Skeletal muscle tissue (tissue), 4 donors: Measurements from ENCODE around the gene COL16A1. TPM values are rescaled to one million over a fixed set of nuclear protein-coding genes. Genes with fewer than 3 reads are reported as not detected.
"Not testable (repeated sequence)": the region's sequence is repeated elsewhere in the genome, so short reads cannot be mapped to it uniquely, and the experiment has no call there.

Experiments
- H3K27ac ChIP-seq: one replicate; pipeline ENCODE4 v1.7.0; 2013; ENCODE audit warnings: mild to moderate bottlenecking, low read depth, low read length, inconsistent platforms
- H3K27me3 ChIP-seq, 3 donors: one replicate each; pipeline ENCODE4 v1.7.0; 2013; ENCODE audit warnings: low read length in 3 of 3; ENCODE audit not compliant: control insufficient read depth in 3 of 3, insufficient read depth in 3 of 3
- H3K36me3 ChIP-seq, 3 donors: one replicate each; pipeline ENCODE4 v1.7.0; 2013; ENCODE audit warnings: low read length in 3 of 3; ENCODE audit not compliant: control insufficient read depth in 3 of 3, insufficient read depth in 3 of 3
- H3K4me1 ChIP-seq, 3 donors: one replicate each; pipeline ENCODE4 v1.7.0; 2013; ENCODE audit warnings: low read length in 3 of 3, mild to moderate bottlenecking in 3 of 3; ENCODE audit not compliant: control insufficient read depth in 3 of 3, insufficient read depth in 3 of 3
- H3K4me3 ChIP-seq, 3 donors: one replicate each; pipeline ENCODE4 v1.7.0; 2013; ENCODE audit warnings: low read length in 3 of 3
- H3K9ac ChIP-seq, 3 donors: one replicate each; pipeline ENCODE4 v1.7.0; 2013; ENCODE audit warnings: low read length in 3 of 3, mild to moderate bottlenecking in 3 of 3, moderate library complexity in 2 of 3, low read depth in 1 of 3
- H3K9me3 ChIP-seq, 3 donors: one replicate each; pipeline ENCODE4 v1.7.0; 2013; ENCODE audit warnings: low read length in 3 of 3; ENCODE audit not compliant: control insufficient read depth in 3 of 3
- total RNA-seq: library from RNA; depleted of rRNA; stranded (reverse); fragments of >200 nt; gene quantifications from one replicate; pipeline ENCODE4 v1.2.3, GENCODE V29; 2014
- donor health status: Osteomylitis.

COL16A1 gene
- total RNA-seq, 1 donor from 2014 or later, result 91.9 TPM

DNA sequence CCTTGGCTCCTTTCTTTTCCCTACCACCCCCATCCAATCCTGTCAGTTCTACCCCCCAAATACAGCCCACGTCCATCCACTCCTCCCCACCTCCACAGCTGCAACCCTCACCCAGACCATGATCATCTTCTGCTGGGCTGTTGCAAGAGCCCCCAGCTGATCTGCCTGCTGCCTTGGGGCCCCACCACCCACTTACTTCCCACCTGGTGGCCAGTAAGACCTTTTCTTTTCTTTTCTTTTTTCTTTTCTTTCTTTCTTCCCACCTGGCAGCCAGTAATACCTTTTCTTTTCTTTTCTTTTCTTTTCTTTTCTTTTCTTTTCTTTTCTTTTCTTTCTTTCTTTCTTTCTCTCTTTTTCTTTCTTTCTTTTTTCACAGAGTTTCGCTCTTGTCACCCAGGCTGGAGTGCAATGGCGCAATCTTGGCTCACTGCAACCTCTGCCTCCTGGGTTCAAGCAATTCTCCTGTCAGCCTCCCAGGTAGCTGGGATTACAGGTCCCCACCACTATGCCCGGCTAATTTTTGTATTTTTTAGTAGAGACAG is 3.3 kb upstream of the COL16A1 start:
- H3K36me3 ChIP-seq, H3K27me3 ChIP-seq, H3K4me3 ChIP-seq, H3K27ac ChIP-seq, H3K9me3 ChIP-seq, H3K9ac ChIP-seq: not testable (repeated sequence)
- H3K4me1 ChIP-seq, result peaks cover 13 to 28% (median 23%) of the 10 kb centered on the region in 3 donors

DNA sequence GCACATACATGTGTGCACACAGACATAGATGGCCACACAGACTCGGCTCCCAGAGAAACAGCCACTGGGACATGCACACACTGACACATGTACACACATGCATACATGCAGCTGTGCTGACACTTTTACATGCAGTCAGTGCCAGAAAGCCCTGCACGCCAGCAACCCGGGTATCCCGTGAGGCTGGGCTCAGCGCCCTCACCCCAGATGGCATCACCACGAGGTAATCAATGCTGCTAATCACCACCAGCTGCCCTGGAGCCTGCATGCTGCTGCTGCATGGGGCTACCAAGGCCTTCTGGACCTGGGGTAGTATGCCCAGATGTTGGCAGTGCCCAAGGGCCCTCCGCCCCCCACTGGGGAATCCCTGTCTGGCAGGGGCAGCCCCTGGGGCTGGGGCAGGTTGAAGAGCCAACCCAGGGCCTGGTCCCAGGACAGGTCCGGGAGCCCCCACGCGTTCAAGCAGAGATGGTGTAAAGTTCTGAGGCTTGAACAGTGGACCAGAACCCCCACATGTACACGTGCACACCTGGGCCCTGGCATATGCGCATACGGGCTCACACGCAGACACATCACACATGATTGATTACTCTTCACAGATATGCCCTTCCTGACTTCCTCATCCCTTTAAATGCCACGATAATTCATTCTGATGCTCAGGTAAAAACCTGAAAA is 2.7 kb upstream of the COL16A1 start:
- H3K36me3 ChIP-seq, result no peaks in the 10 kb centered on the region
- peaks cover 15 to 32% (median 29%) of the 10 kb centered on the region in 3 donors for H3K4me1 ChIP-seq
- H3K9ac ChIP-seq, result no peak overlapping the region
- no peaks in the 10 kb centered on the region for H3K9me3 ChIP-seq
- no peak overlapping the region for H3K27ac ChIP-seq
- no peaks in the 10 kb centered on the region for H3K27me3 ChIP-seq
- H3K4me3 ChIP-seq, result no peak overlapping the region

- Histone ChIP-seq H3K9me3 (no peaks in the 10 kb centered on the region), H3K27ac (peak overlapping the region; percentile 75), H3K4me3 (peak overlapping the region in 1 of 3 donors; percentile 41), H3K4me1 (peaks cover 27 to 45% (median 41%) of the 10 kb centered on the region in 3 donors), H3K9ac (peak overlapping the region; percentile 25 to 66 (median 28)), H3K27me3 (no peaks in the 10 kb centered on the region), H3K36me3 (no peaks in the 10 kb centered on the region)
Observed at GRCh38 chr1:31705080-31705866, 1.5 kb upstream of the COL16A1 start.

DNA sequence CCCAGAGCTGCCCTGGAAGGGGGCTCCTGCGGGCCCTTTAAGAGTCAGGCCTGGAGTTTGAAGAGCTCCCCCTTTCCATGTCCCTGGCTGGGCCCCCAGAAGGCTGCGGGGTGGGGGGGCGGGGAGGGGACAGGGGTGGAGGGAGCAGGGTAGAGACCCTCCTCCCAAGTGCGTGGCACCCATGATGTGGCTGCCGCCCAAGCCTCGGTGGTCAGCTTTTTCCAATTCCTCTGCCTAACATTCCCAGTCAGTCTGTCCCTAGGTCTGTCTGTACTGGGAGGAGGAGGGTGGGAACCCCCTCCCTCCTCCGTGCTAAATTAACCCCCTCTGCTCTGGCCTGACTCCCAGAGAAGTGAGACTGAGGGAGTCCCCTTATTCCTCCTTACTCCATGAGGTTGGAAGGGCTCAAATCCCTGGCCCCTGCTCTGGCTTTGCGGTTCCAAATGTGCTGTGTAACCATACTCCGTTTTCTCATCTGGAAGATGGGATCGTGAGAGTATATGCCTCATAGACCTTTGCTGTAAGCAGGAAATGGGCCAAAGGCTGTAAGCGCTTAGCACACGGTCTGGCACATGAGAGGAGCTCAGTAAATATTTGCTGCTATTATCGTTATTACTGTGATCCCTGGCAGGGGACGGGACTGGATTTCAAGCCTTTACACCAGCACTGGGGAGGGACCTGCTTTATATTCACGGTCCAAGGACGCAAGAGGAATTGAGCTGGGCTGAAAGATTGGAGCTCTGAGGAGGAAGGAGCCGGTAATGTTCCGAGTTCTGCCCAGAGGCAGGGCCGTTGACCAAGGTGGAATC is 658 bp upstream of the COL16A1 start:
- no peaks in the 10 kb centered on the region for H3K27me3 ChIP-seq
- peak overlapping the region; percentile 38 to 73 (median 66) for H3K9ac ChIP-seq
- H3K27ac ChIP-seq, result peak overlapping the region; percentile 75
- H3K4me3 ChIP-seq, result peak overlapping the region; percentile 5 to 66 (median 60)
- no peaks in the 10 kb centered on the region for H3K9me3 ChIP-seq
- peaks cover 34 to 52% (median 49%) of the 10 kb centered on the region in 3 donors for H3K4me1 ChIP-seq
- peaks cover 0 to under 1% (median 0%) of the 10 kb centered on the region in 3 donors for H3K36me3 ChIP-seq

DNA sequence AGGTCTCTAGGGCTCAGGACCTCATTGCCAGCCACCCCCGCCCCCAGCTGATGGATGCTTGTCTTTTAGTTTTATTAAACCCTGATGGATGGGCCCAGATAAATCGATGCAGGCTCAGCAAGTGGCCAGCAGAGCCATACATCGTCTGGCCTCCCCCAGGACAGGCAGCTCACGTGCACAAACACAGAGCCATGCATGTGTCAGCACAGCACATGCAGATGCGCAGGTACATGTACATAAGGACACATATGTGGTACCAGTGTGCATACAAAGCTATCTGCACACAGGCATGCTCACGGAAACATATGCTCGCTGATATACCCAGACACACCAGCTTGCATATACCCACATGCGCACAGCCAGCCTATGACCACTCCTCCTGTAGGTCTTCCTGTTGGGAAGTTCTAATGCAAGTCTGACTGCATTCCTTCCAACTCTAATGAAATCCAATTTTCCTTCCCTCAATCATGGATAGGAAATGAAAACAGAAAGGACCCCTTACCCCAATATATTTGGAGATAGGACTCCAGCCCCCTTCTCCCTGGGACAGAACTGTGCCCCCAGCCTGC is 897 bp downstream of the COL16A1 start:
- peak overlapping the region; percentile 75 for H3K27ac ChIP-seq
- no peaks in the 10 kb centered on the region for H3K27me3 ChIP-seq
- H3K4me1 ChIP-seq, result peaks cover 38 to 52% (median 50%) of the 10 kb centered on the region in 3 donors
- no peaks in the 10 kb centered on the region for H3K9me3 ChIP-seq
- peaks cover 0 to 4% (median 0%) of the 10 kb centered on the region in 3 donors for H3K36me3 ChIP-seq
- peak overlapping the region in 1 of 3 donors; percentile 73 for H3K9ac ChIP-seq
- H3K4me3 ChIP-seq, result peak overlapping the region; percentile 60 to 71 (median 66)

GRCh38 chr1:31701091-31701736 is 2.6 kb downstream of the COL16A1 start:
- Histone ChIP-seq H3K4me3 (peak overlapping the region in 2 of 3 donors; percentile 22 to 42), H3K9ac (peak overlapping the region; percentile 23 to 55 (median 29)), H3K27ac (peak overlapping the region; percentile 72), H3K36me3 (peaks cover 0 to 12% (median 0%) of the 10 kb centered on the region in 3 donors), H3K27me3 (no peaks in the 10 kb centered on the region), H3K4me1 (peaks cover 38 to 52% (median 50%) of the 10 kb centered on the region in 3 donors), H3K9me3 (no peaks in the 10 kb centered on the region)

DNA sequence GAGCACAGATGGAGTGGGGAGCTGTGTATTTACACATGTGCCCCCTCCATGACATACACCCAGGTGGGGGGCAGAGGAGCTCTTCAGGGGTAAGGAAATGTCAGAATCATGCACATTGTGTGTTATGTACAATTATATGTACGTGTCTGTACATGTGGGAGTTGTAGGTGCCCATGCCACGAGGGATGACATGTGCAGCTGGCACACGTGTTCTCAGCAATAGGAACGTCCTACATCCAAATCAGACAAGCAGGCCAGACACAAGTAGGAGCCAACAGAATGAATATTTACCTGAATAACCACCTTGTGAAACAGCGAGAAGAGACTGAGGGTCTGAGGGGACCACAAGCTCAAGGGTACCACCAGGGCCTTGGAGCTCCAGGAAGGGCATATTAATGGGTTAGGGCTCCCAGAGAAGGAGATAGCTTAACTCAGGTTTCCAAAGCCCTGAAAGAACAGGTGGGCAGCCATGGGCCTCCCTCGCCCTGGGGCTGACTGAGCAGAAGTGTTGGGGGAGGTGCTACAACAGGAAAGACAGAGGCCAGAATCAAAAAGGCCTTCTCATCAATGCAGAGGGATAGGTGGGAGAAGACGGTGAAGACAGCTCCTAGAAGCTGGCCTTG is 3.2 kb downstream of the COL16A1 start:
- peaks cover 0 to 12% (median 0%) of the 10 kb centered on the region in 3 donors for H3K36me3 ChIP-seq
- H3K9me3 ChIP-seq, result no peaks in the 10 kb centered on the region
- no peaks in the 10 kb centered on the region for H3K27me3 ChIP-seq
- H3K4me3 ChIP-seq, result peak overlapping the region in 1 of 3 donors; percentile 22
- peak overlapping the region; percentile 72 for H3K27ac ChIP-seq
- H3K9ac ChIP-seq, result peak overlapping the region in 1 of 3 donors; percentile 55
- peaks cover 38 to 52% (median 50%) of the 10 kb centered on the region in 3 donors for H3K4me1 ChIP-seq

DNA sequence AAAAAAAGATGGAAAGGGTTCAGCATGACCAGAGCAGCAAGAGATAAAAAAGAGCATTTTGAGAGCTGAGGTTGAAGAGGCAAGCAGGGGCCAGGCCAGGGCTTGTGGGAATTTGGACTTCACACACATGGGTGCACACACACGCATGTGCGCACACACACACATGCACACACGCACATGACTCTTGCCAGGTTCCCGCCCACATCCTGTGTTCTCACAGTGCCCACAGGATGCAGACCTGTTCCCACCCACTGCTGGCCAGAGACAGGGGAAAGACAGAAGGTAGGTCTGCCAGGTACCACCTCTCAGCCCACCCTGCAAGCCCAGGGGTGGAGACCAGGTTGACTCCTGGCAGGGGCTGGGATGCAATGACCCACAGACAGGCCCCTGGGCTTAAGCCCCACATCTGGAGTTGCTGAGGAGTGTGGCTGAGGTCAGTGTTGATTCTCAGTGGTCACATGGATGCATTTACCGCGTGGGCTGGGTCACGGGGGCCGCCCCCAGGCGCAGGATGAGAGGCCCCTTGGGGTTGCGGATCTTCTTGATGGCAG is 4.4 kb downstream of the COL16A1 start:
- Histone ChIP-seq H3K9ac (no peak overlapping the region), H3K27me3 (no peaks in the 10 kb centered on the region), H3K4me3 (no peak overlapping the region), H3K36me3 (peaks cover 0 to 14% (median 2%) of the 10 kb centered on the region in 3 donors), H3K9me3 (no peaks in the 10 kb centered on the region), H3K4me1 (peaks cover 35 to 44% (median 40%) of the 10 kb centered on the region in 3 donors), H3K27ac (no peak overlapping the region)
